ENCODE results near the gene INPP5K.

GRCh38 chr17:1495265-1495989 lies 21.0 kb downstream of the INPP5K start:
- TF ChIP-seq CTCF (conservative IDR thresholded peaks at IDR 0.05 in 1 of 2, IDR thresholded peaks at IDR 0.05 in 1 of 2; ENCODE audit: extremely low read depth in 1 of 2, insufficient read depth in 1 of 2, low read depth in 1 of 2, low read length in 2 of 2) (no peak), EZH2 (IDR thresholded peaks at IDR 0.05; ENCODE audit: borderline replicate concordance, low read length) (no peak)

Measured in mammary epithelial cell (primary cell).